ENCODE data around the gene NOX3. TPM values are rescaled to one million over a fixed set of nuclear protein-coding genes. Genes with fewer than 3 reads are reported as not detected.

NOX3 gene
- total RNA-seq, 1 donor from 2014 or later: not detected

DNA sequence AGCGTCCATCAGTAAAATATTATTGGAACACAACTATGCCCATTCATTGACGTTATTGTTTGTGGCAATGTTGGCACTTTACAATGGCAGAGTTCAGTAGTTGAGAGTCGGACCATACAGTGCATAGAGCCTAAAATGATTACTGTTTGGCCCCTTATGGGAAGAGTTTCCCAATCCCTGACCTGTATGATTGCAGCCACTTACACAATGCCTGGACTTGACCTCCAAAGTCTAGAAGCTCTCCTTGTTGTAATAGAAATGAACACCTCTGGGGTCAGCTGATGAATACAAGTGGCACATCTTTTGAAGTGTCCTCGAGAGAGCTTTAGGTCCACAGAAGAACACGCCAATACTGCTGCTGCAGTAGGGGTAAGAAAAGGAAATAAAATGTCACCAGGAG lies 59.0 kb downstream of the NOX3 start:
- TF ChIP-seq, protein P1, sequence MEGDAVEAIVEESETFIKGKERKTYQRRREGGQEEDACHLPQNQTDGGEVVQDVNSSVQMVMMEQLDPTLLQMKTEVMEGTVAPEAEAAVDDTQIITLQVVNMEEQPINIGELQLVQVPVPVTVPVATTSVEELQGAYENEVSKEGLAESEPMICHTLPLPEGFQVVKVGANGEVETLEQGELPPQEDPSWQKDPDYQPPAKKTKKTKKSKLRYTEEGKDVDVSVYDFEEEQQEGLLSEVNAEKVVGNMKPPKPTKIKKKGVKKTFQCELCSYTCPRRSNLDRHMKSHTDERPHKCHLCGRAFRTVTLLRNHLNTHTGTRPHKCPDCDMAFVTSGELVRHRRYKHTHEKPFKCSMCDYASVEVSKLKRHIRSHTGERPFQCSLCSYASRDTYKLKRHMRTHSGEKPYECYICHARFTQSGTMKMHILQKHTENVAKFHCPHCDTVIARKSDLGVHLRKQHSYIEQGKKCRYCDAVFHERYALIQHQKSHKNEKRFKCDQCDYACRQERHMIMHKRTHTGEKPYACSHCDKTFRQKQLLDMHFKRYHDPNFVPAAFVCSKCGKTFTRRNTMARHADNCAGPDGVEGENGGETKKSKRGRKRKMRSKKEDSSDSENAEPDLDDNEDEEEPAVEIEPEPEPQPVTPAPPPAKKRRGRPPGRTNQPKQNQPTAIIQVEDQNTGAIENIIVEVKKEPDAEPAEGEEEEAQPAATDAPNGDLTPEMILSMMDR (IDR thresholded peaks at IDR 0.05; ENCODE audit: insufficient read depth, low read length, severe bottlenecking): no peak
- Histone ChIP-seq H3K36me3 (ENCODE audit: control insufficient read depth, insufficient read depth, low read length) (no peaks in the 10 kb centered on the region), H3K27me3 (ENCODE audit: control insufficient read depth, insufficient read depth, low read length) (no peaks in the 10 kb centered on the region), H3K4me3 (ENCODE audit: low read depth, low read length) (no peak overlapping the region)
- DNase-seq (ENCODE audit: low read depth) (no peak), FAIRE-seq (no peak)

- FAIRE-seq: no peak
Measured at GRCh38 chr6:155395339-155395738, 60.3 kb downstream of the NOX3 start.

GRCh38 chr6:155389130-155389529 lies 66.5 kb downstream of the NOX3 start:
- FAIRE-seq: no peak
- H3K36me3 ChIP-seq (ENCODE audit: control insufficient read depth, insufficient read depth, low read length): no peaks in the 10 kb centered on the region
- DNase-seq (ENCODE audit: low read depth): no peak
- H3K27me3 ChIP-seq (ENCODE audit: control insufficient read depth, insufficient read depth, low read length): no peaks in the 10 kb centered on the region
- no peak overlapping the region for H3K4me3 ChIP-seq (ENCODE audit: low read depth, low read length)
- TF ChIP-seq, protein P1 (IDR thresholded peaks at IDR 0.05; ENCODE audit: insufficient read depth, low read length, severe bottlenecking): no peak

More at GRCh38 chr6:155395339-155395738, 60.3 kb downstream of the NOX3 start:
- DNase-seq (ENCODE audit: low read depth): no peak
- no peak overlapping the region for H3K4me3 ChIP-seq (ENCODE audit: low read depth, low read length)
- H3K27me3 ChIP-seq (ENCODE audit: control insufficient read depth, insufficient read depth, low read length): no peaks in the 10 kb centered on the region
- H3K36me3 ChIP-seq (ENCODE audit: control insufficient read depth, insufficient read depth, low read length): no peaks in the 10 kb centered on the region
- TF ChIP-seq, protein P1 (IDR thresholded peaks at IDR 0.05; ENCODE audit: insufficient read depth, low read length, severe bottlenecking): no peak

DNA sequence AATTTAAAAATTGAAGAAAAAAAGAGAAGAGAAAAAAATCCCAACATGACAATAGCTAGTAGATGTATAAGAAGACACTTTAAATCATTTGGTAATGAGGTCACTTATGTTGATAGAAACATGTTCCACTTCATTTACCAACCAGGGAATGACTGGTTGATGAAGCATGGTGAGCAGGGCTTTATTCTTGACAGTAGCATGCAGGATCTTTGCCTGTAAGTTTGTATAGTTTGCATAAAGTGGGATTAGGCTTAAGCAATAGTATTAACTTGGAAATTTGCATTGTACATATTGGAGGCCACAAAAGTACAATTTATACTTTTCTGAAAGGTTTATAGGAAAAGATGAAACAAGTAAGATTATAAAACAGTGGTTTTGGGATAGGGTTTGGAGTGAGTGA lies 67.0 kb downstream of the NOX3 start:
- no peak for DNase-seq (ENCODE audit: low read depth)
- TF ChIP-seq, protein P1 (IDR thresholded peaks at IDR 0.05; ENCODE audit: insufficient read depth, low read length, severe bottlenecking): no peak
- FAIRE-seq: no peak
- H3K36me3 ChIP-seq (ENCODE audit: control insufficient read depth, insufficient read depth, low read length): no peaks in the 10 kb centered on the region
- no peaks in the 10 kb centered on the region for H3K27me3 ChIP-seq (ENCODE audit: control insufficient read depth, insufficient read depth, low read length)
- H3K4me3 ChIP-seq (ENCODE audit: low read depth, low read length): no peak overlapping the region

DNA sequence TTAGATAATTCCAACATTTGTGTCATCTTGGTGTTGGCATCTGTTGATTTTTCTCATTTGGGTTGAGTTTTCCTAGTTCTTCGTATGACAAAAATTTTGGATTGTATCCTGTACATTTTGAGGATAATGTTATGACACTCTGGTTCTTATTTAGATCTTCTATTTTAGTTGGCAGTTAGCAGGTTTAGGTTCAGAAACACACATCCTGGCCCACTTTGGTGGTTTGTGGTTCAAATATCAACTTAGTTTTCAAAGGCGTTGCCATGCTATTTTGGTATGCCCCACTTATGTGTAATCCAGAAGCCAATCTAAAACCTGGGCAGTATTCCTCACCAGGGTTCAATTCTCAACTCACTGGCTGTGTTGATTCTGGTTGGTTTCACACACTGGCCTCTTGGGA lies 68.2 kb downstream of the NOX3 start:
- no peak overlapping the region for H3K4me3 ChIP-seq (ENCODE audit: low read depth, low read length)
- H3K27me3 ChIP-seq (ENCODE audit: control insufficient read depth, insufficient read depth, low read length): no peaks in the 10 kb centered on the region
- DNase-seq (ENCODE audit: low read depth) (no peak), FAIRE-seq (no peak)
- TF ChIP-seq, protein P1 (IDR thresholded peaks at IDR 0.05; ENCODE audit: insufficient read depth, low read length, severe bottlenecking): no peak
- H3K36me3 ChIP-seq (ENCODE audit: control insufficient read depth, insufficient read depth, low read length): no peaks in the 10 kb centered on the region

DNA sequence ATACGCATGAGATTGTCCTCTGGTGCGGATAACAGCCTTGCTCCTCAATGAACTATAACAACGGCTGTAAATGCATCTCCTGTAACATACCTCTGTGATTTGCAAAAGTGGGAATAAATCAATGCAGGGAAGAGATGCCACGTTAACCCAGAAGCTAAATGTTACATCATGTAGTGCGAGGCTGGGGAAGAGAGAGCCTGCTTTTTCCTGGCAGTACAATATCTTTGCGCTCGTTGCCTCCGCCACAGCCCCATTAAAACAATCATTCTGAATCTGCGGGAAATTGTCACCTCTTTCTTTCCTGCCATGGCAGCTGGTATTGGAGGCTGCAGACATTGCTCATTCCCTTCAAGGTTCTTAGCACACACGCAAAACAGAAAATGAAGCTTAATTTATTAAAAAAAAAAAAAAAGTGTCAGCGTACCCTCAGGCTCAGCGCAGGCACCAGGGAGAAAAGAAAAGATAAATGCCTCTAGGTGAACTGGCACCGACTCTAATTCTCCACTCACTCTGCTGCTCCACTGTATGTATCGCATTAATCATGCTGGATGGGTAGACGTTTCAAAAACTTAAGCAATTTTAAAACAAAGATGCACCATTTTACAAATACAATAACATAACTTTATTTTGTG lies 71.2 kb downstream of the NOX3 start:
- DNase-seq (ENCODE audit: low read depth) (no peak), FAIRE-seq (no peak)
- TF ChIP-seq, protein P1 (IDR thresholded peaks at IDR 0.05; ENCODE audit: insufficient read depth, low read length, severe bottlenecking): no peak
- H3K4me3 ChIP-seq (ENCODE audit: low read depth, low read length): no peak overlapping the region
- H3K36me3 ChIP-seq (ENCODE audit: control insufficient read depth, insufficient read depth, low read length): no peaks in the 10 kb centered on the region
- H3K27me3 ChIP-seq (ENCODE audit: control insufficient read depth, insufficient read depth, low read length): no peaks in the 10 kb centered on the region

All from bronchial epithelial cell (primary cell).